Measurements from ENCODE around the gene COG4.

DNA sequence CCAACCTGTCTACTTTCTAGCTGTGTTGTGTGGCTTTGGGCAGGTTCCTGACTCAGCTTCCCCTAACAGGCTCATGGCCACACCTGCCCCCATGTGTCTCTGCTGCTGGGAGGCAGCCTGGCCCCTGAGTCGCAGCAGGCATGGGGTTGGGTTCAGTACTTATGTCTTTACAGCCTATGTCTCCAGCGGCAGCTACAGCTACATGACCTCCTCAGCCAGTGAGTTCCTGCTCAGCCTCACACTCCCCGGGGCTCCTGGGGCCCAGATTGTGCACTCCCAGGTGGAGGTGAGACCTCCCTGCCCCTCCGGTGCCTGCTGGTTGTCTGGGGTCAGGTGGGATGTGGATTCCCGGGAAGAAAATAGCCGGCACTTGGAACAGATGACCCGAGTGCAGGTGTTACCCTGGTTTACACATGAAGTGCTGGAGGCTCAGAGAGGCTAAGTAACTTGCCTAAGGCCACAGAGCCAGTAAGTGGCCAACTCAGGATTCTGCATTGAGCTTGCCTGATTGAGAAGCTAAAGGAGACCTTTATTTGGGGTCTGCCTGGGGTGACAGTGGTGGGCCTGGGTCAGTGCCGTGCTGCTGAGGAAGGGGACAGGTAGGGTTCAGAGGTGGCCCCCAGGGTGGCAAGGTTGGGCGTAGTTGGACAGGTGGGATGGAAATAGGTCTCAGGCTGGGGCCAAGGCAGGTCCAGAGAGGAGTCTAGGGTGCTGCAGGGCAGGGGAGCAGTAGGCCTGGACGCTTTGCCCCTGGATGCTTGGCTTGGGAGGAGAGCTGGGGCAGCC, 53.0 kb downstream of the COG4 start:
- TF ChIP-seq, protein P1, sequence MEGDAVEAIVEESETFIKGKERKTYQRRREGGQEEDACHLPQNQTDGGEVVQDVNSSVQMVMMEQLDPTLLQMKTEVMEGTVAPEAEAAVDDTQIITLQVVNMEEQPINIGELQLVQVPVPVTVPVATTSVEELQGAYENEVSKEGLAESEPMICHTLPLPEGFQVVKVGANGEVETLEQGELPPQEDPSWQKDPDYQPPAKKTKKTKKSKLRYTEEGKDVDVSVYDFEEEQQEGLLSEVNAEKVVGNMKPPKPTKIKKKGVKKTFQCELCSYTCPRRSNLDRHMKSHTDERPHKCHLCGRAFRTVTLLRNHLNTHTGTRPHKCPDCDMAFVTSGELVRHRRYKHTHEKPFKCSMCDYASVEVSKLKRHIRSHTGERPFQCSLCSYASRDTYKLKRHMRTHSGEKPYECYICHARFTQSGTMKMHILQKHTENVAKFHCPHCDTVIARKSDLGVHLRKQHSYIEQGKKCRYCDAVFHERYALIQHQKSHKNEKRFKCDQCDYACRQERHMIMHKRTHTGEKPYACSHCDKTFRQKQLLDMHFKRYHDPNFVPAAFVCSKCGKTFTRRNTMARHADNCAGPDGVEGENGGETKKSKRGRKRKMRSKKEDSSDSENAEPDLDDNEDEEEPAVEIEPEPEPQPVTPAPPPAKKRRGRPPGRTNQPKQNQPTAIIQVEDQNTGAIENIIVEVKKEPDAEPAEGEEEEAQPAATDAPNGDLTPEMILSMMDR (conservative IDR thresholded peaks at IDR 0.05; ENCODE audit: low read depth, low read length) = no peak
- TF ChIP-seq EZH2phosphoT487 (IDR thresholded peaks at IDR 0.05; ENCODE audit: borderline replicate concordance, low read length) (no peak), EZH2 (IDR thresholded peaks at IDR 0.05; ENCODE audit: low read length, unreplicated experiment) (no peak)
